GM19025 (cell line): ENCODE data around the gene GALNT18.

Experiments
- ATAC-seq: cut with Tn5 transposase; IDR thresholded peaks from one replicate; pipeline ENCODE4 v1.9.1; 2021; ENCODE audit warnings: mild to moderate bottlenecking, low read depth, moderate library complexity; ENCODE audit not compliant: unreplicated experiment

The GALNT18 gene

DNA sequence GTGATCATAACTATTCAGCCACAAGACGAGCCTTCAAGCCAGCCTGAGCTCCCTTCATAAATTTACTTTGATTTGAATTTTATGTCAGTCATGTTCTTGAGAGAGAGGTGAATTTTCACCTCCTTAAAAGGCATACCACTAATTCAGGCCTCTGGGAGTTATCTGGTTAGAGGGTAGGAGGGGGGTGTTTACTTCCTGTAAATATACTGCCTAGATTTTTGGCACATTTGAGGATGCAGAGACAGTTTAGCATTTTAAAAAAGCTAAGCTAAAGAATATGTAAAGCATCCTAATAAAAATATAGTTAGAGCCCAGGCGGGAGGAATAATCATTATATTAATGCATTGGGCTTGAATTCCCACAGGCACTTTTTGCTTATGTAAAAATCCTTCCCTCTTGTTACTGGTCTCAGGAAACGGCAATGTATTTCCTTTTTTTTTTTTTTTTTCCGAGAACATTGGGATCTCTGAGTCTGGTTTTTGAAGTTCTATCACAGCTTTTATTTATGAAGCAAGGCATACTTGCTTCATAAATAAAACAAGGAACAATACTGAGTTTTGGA is 385.2 kb downstream of the GALNT18 start:
- no peak for ATAC-seq

DNA sequence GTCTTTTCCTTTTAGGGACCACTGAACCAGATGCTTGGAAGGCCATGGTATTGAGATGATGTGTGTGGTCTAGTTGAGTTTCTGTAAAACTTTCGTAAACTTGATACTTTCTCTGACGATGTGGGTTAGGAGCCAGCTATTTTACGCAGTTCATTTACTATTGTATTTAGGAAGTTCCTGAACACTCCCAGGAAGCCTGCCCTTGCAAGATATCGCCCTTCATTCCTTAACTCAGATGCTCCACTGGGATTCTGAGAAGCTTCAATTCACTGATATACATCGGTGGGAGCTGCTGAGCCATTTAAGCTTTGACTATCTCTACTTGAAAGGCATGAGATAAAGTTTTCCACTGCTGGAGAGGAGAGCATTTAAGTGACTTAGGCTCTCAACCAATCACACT is 390.0 kb downstream of the GALNT18 start:
- no peak for ATAC-seq

DNA sequence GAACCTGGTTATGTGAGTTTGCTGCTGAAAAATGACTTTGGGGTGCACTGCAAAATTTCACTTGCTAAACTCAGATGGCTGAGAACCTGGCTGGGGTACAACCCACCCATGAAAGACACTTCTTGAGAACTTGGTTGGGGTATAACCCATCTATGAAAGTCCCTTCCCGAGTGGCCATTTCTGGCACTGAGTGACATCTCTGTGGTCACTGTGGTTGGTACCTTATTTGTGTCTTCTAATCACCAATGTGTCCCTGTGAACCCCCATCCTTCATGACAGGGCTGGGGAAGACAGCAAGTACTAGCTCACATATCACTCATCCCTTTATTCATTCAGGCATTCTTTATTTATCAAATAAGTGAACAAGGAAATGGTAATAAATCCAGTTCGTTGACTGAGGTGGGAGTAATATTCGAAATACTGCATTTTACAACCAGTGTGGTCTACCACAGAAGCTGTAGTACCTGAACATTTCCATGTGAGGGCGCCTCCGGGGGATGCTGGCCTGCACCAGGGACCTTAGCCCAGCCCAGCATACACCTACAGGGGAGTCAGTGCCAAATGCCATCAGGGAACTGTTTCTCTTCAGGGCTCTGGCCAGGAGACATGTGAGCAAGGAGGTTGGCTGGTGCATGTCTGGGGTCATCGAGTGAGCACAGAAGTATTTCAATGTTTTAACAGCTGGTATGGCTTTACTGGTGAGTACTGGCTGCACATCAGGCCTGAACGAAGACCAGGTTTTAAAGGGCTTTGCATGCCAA is 390.8 kb downstream of the GALNT18 start:
- no peak for ATAC-seq

DNA sequence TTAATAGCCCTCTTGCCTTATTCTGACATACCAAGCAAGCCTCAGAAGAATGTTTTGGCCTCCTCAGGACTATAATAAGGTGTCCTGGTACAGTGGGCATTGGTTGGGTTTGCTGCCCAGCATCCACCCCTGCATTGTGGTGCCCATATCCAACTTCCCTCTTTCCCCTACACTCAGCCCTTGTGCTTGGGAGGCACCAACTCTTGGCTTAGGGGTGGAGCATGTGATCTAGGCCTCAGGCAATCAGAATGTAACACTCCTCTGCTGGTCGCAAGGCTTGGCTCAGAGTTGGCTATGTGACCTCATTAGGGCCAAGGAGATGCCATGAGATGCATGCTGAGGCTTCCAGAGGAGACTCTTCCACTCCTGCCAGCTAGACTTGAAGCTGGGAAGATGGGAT is 391.7 kb downstream of the GALNT18 start:
- no peak for ATAC-seq

DNA sequence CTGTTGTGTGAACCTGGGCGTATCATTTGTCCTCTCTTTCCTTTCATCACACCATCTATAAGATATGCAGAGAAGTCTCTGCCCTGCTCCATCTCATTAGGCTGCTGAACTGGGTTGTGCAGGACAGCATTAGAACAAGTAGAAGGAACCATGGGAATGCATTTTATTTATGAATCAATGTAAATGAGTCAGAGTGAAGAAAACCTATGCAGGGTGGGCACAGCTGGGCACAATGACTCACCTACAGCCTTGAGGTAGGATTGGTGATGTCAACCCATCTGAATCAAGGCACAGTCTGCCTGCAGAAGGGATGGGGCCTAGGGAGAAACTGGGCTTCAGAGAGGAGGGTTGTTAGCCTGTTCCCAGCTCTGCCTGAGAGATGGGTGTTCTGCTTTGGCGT is 392.2 kb downstream of the GALNT18 start:
- no peak for ATAC-seq

DNA sequence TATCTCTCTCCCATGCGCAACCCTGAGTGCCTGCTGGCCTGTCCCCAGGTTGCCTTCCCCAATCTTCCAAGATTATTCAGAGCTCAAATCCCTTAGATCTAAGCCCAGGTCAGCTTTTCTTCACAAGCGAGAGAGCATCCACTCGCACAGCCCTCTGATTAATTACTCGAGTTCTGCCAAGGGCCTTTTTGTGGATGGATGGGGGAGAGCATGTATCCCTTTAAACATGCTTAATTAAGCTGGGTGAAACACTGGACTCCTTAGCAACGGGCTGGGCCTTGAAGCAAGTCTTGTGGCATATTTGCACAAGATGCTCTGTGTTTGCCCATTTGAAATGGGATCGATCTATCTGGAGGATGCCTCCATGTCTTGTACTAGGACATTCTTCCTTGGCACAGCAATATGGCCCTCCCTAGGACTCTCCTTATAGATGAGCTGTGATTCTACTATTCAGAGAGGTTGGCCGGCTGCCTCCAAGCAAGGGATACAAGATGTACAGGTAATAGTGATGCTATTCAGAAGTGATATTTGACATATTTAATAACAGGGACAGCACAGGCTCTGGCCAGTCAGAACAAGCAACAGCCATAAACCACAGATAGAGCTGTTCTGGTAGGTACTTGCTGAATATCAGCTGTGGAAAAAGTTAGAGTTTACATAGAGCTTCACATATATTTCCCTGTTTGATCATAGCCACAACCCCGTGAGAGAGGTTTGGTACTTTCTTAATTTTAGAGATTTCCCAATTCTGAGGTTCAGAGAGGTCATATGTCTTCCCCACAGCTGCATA is 394.3 kb downstream of the GALNT18 start:
- ATAC-seq: no peak
